A673 (cell line): ENCODE data around the gene CCNB1. TPM values are rescaled to one million over a fixed set of nuclear protein-coding genes. Genes with fewer than 3 reads are reported as not detected.
"Not testable (repeated sequence)": the region's sequence is repeated elsewhere in the genome, so short reads cannot be mapped to it uniquely, and the experiment has no call there.

Experiments used
- BruUV-seq: library from RNA; stranded (reverse); fragments of 400-500 nt; replicated peaks from 2 replicates; lab custom pipeline; 2021; lab: Mats Ljungman, UMichigan
- CTCF ChIA-PET: fragments of 300-600 bp; sonication (Branson Sonifier 250); formaldehyde crosslinking; loops from one replicate; lab custom pipeline; 2022; ENCODE audit warnings: antibody characterized with exemption; lab: Charles Lee
- POLR2A ChIA-PET: fragments of 300-600 bp; sonication (Branson Sonifier 250); formaldehyde crosslinking; loops from one replicate; lab custom pipeline; 2022; ENCODE audit warnings: antibody characterized with exemption; ENCODE audit not compliant: low non-redundant PET; lab: Charles Lee
- DNase-seq: peaks from one replicate; pipeline ENCODE4 v3.0.0-alpha.2; 2015; ENCODE audit warnings: low spot score
- H3K27ac ChIP-seq: fragments of 200-600 bp; sonication (generic); 2 replicates; pipeline ENCODE4 v1.5.1; 2016; ENCODE audit warnings: mixed run types, low read depth, mild to moderate bottlenecking, mixed read lengths, antibody characterized with exemption, low read length; ENCODE audit not compliant: poor library complexity, severe bottlenecking
- H3K27me3 ChIP-seq: fragments of 200-600 bp; sonication (generic); replicated peaks from 2 replicates; pipeline ENCODE4 v1.6.1; 2017; ENCODE audit warnings: mixed run types, low read depth, mild to moderate bottlenecking, mixed read lengths, antibody characterized with exemption, low read length; ENCODE audit not compliant: insufficient read depth, poor library complexity
- H3K36me3 ChIP-seq: fragments of 200-600 bp; sonication (generic); 2 replicates; pipeline ENCODE4 v1.6.1; 2016; ENCODE audit warnings: mixed run types, mild to moderate bottlenecking, mixed read lengths, antibody characterized with exemption, low read length; ENCODE audit not compliant: insufficient read depth, poor library complexity, severe bottlenecking
- H3K4me1 ChIP-seq: fragments of 200-600 bp; sonication (generic); 2 replicates; pipeline ENCODE4 v1.6.1; 2017; ENCODE audit warnings: mixed run types, mild to moderate bottlenecking, mixed read lengths, antibody characterized with exemption, low read length; ENCODE audit not compliant: insufficient read depth, poor library complexity, severe bottlenecking
- H3K4me3 ChIP-seq: fragments of 200-600 bp; sonication (generic); 2 replicates; pipeline ENCODE4 v1.5.1; 2016; ENCODE audit warnings: low read depth, mixed run types, mild to moderate bottlenecking, mixed read lengths, low read length; ENCODE audit not compliant: poor library complexity, severe bottlenecking
- H3K9me3 ChIP-seq: fragments of 200-600 bp; sonication (generic); 2 replicates; pipeline ENCODE4 v1.6.1; 2016; ENCODE audit warnings: mixed run types, low read depth, mild to moderate bottlenecking, mixed read lengths, antibody characterized with exemption, low read length; ENCODE audit not compliant: poor library complexity, severe bottlenecking
- CTCF ChIP-seq: fragments of 300-800, 200-600 bp; sonication (generic); conservative IDR thresholded peaks from 2 replicates; pipeline ENCODE4 v1.5.1; 2017; ENCODE audit warnings: low read depth, mild to moderate bottlenecking, antibody characterized with exemption, low read length, moderate library complexity, mixed read lengths
- EZH2 ChIP-seq: fragments of 200-600 bp; sonication (generic); IDR thresholded peaks from 2 replicates; pipeline ENCODE4 v1.6.1; 2017; ENCODE audit warnings: borderline replicate concordance, low read depth, mild to moderate bottlenecking, mixed read lengths, antibody characterized with exemption, low read length; ENCODE audit not compliant: poor library complexity, severe bottlenecking
- intact Hi-C: fragments of 100-400 bp; cut with micrococcal nuclease; formaldehyde crosslinking; loops from one replicate; pipeline ENCODE4 v1.10.0; 2022; ENCODE audit not compliant: unreplicated experiment
- total RNA-seq: library from RNA; stranded (reverse); gene quantifications from 2 replicates; pipeline ENCODE4 v1.2.3, GENCODE V29; 2021

CCNB1 gene
- total RNA-seq, 1 experiment from 2014 or later = 444 TPM

- Histone ChIP-seq H3K4me1 (peaks cover 6% of the 10 kb centered on the region), H3K9me3 (no peaks in the 10 kb centered on the region), H3K27me3 (no peaks in the 10 kb centered on the region), H3K4me3 (peak overlapping the region; percentile 76), H3K27ac (peak overlapping the region; percentile 70), H3K36me3 (no peaks in the 10 kb centered on the region)
- no peak for TF ChIP-seq EZH2
- TF ChIP-seq CTCF = no peak
- TSS peak; percentile 99 for BruUV-seq
- intact Hi-C loops = loop anchor here (10.0 kb wide), 1 partner anchor 122 kb away; the partner anchor contains the start of gene SLC30A5
- ChIA-PET CTCF (no interaction called here), POLR2A (no interaction called here)
- no peak for DNase-seq
These were observed 50.2 kb downstream of the CCNB1 start for GRCh38 chr5:69217151-69217511.

GRCh38 chr5:69217548-69218526, 50.9 kb downstream of the CCNB1 start:
- peak overlapping the region; percentile 70 for H3K27ac ChIP-seq
- ChIA-PET CTCF (no interaction called here), POLR2A (no interaction called here)
- H3K4me3 ChIP-seq = peak overlapping the region; percentile 76
- intact Hi-C loops = loop anchor here (10.0 kb wide), 1 partner anchor 123 kb away; the partner anchor contains the start of gene SLC30A5
- TSS peak; percentile 63 for BruUV-seq
- no peaks in the 10 kb centered on the region for H3K9me3 ChIP-seq
- no peaks in the 10 kb centered on the region for H3K27me3 ChIP-seq
- no peaks in the 10 kb centered on the region for H3K36me3 ChIP-seq
- peaks cover 6% of the 10 kb centered on the region for H3K4me1 ChIP-seq
- peak; percentile 94 for DNase-seq
- TF ChIP-seq CTCF = no peak
- TF ChIP-seq EZH2 = no peak

GRCh38 chr5:69219939-69220338, 53.0 kb downstream of the CCNB1 start:
- Histone ChIP-seq H3K4me1 (peaks cover 6% of the 10 kb centered on the region), H3K36me3 (no peaks in the 10 kb centered on the region), H3K4me3 (no peak overlapping the region), H3K27me3 (no peaks in the 10 kb centered on the region), H3K27ac (no peak overlapping the region), H3K9me3 (no peaks in the 10 kb centered on the region)
- DNase-seq = no peak
- no TSS peak for BruUV-seq
- intact Hi-C loops = loop anchor here (10.0 kb wide), 1 partner anchor 125 kb away; the partner anchor contains the start of gene SLC30A5
- CTCF ChIA-PET = no interaction called here
- POLR2A ChIA-PET = no interaction called here
- TF ChIP-seq CTCF (no peak), EZH2 (no peak)

GRCh38 chr5:69220371-69220770, 53.4 kb downstream of the CCNB1 start:
- intact Hi-C loops, H3K27ac ChIP-seq, H3K27me3 ChIP-seq, H3K4me3 ChIP-seq, H3K4me1 ChIP-seq, H3K9me3 ChIP-seq, H3K36me3 ChIP-seq, POLR2A ChIA-PET, DNase-seq, BruUV-seq, CTCF ChIA-PET: not testable (repeated sequence)

GRCh38 chr5:69220833-69221232, 53.9 kb downstream of the CCNB1 start:
- H3K36me3 ChIP-seq, H3K4me3 ChIP-seq, H3K9me3 ChIP-seq, DNase-seq, H3K27ac ChIP-seq, BruUV-seq, intact Hi-C loops, CTCF ChIA-PET, H3K4me1 ChIP-seq, H3K27me3 ChIP-seq: not testable (repeated sequence)
- POLR2A ChIA-PET = interaction anchor here (0.6 kb wide), 1 partner anchor 10 kb away, joined by 3 read pairs; no protein-coding TSS in a partner anchor
